Measurements from ENCODE around the gene CPLX4. TPM values are rescaled to one million over a fixed set of nuclear protein-coding genes. Genes with fewer than 3 reads are reported as not detected.
A peak's percentile ranks its signal among the peaks of the same experiment; 100 is the strongest.

The CPLX4 gene
- total and polyA plus RNA-seq, 2 of the 8 experiments (the other 6 are each of a cell fraction or from before 2014, with no cell fraction given): not detected

DNA sequence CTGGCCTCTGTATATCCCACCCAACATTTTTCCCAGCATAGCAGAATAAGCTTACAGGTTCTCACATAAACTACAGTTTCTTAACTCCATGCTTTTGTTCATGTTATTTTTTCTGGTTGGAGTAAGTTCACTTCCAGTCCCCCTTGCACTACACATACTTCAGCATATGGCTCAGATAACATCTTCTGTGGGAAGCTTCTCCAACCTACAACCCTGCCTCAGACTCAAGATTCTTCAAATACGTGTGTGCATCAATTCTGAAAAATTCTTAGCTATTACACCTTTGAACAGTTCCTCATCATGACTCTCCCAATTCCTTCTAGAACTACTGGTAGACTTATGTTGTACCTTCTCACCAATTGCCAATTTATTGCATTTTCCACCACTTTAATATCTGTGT lies 7.5 kb upstream of the CPLX4 start:
- DNase-seq (ENCODE audit: low read depth in 1 of 2, low spot score in 2 of 2) (no peak), FAIRE-seq (no peak)
- no peaks in the 10 kb centered on the region for H3K27me3 ChIP-seq (replicated peaks in 1 of 4; ENCODE audit: control insufficient read depth in 3 of 4, extremely low read depth in 1 of 4, insufficient read depth in 3 of 4, low read length in 3 of 4)
- no peaks in the 10 kb centered on the region for H3K23me2 ChIP-seq (ENCODE audit: low read depth, low read length)
- H3K27ac ChIP-seq (ENCODE audit: low read depth, low read length): no peak overlapping the region
- no peak overlapping the region for H4K8ac ChIP-seq (ENCODE audit: extremely low read depth, insufficient read depth, low read length)
- 100% methylated on average over 1 of the region's 1 CpG; no CpG with 5 or more reads in 1 of the 2 experiments for WGBS, 2 experiments (ENCODE audit: extremely low coverage in 1 of 2, insufficient coverage in 1 of 2, insufficient read length in 1 of 2, insufficient replicate concordance in 2 of 2, low coverage in 1 of 2, low lambda C conversion rate in 2 of 2, missing lambda C conversion rate in 1 of 2)
- H2BK12ac ChIP-seq (ENCODE audit: low read depth, low read length): no peak overlapping the region
- no peaks in the 10 kb centered on the region for H3K9me3 ChIP-seq (ENCODE audit: insufficient read depth in 2 of 2, low read depth in 1 of 2, low read length in 1 of 2)
- H3K18ac ChIP-seq (ENCODE audit: extremely low read depth, low read length): no peak overlapping the region
- H3K4me3 ChIP-seq (ENCODE audit: extremely low read depth in 1 of 4, insufficient read depth in 2 of 4, low read depth in 3 of 4, low read length in 4 of 4): no peak overlapping the region
- no peak overlapping the region for H2AK5ac ChIP-seq (ENCODE audit: low read depth, low read length)
- H2BK120ac ChIP-seq (replicated peaks; ENCODE audit: low read depth, low read length): no peak overlapping the region
- H2BK5ac ChIP-seq (ENCODE audit: low read depth, low read length): no peak overlapping the region
- no peaks in the 10 kb centered on the region for H3K79me1 ChIP-seq (ENCODE audit: low read depth, low read length)
- no peak overlapping the region for H2AFZ ChIP-seq (ENCODE audit: low read length)
- ChIA-PET POLR2A (ENCODE audit: partially characterized antibody) (interaction anchor here (0.7 to 2.1 kb wide), 3 partner anchors 10 to 60 kb away, joined by 3 to 4 read pairs (median 3); no protein-coding TSS in a partner anchor), CTCF (ENCODE audit: partially characterized antibody) (interaction anchor here (0.6 to 2.0 kb wide), 3 partner anchors 13 to 196 kb away, joined by 3 to 8 read pairs (median 4); no protein-coding TSS in a partner anchor)
- TF ChIP-seq POLR2AphosphoS5 (IDR thresholded peaks at IDR 0.05; ENCODE audit: low read depth, low read length) (peak; percentile 61; the same call in 1 of the 2 replicates), TAF1 (IDR thresholded peaks at IDR 0.05; ENCODE audit: low read depth, low read length) (no peak)
- H4K91ac ChIP-seq (replicated peaks; ENCODE audit: insufficient read length, low read length): no peak overlapping the region
- no peak overlapping the region for H3K9ac ChIP-seq (replicated peaks in 1 of 4; ENCODE audit: extremely low read depth in 1 of 4, low read depth in 3 of 4, low read length in 3 of 4)
- peaks cover 0 to 34% (median 8%) of the 10 kb centered on the region in 4 experiments; a peak in 4 of 8 replicates for H3K36me3 ChIP-seq (ENCODE audit: control insufficient read depth in 2 of 4, insufficient read depth in 4 of 4, low read length in 3 of 4)
- H3K4me2 ChIP-seq (ENCODE audit: insufficient read depth in 1 of 2, low read depth in 2 of 2, low read length in 2 of 2): no peak overlapping the region
- no peaks in the 10 kb centered on the region for H4K20me1 ChIP-seq (replicated peaks in 1 of 2; ENCODE audit: control insufficient read depth in 1 of 2, insufficient read depth in 2 of 2, low read length in 2 of 2)
- H3K79me2 ChIP-seq (ENCODE audit: control insufficient read depth in 1 of 2, insufficient read depth in 2 of 2, low read length in 2 of 2): no peaks in the 10 kb centered on the region
- no peak overlapping the region for H3K23ac ChIP-seq (ENCODE audit: insufficient read length)
- no peaks in the 10 kb centered on the region for H3K4me1 ChIP-seq (replicated peaks in 1 of 4; ENCODE audit: control insufficient read depth in 3 of 4, insufficient read depth in 4 of 4, low read length in 3 of 4)
- H3K4ac ChIP-seq (replicated peaks; ENCODE audit: insufficient read length, low read depth, low read length): no peak overlapping the region
- no peak overlapping the region for H3K14ac ChIP-seq (ENCODE audit: insufficient read length)
- H4K5ac ChIP-seq (ENCODE audit: insufficient read length, low read depth, low read length): no peak overlapping the region
- no peak overlapping the region for H2BK15ac ChIP-seq (ENCODE audit: low read length)
- no peak overlapping the region for H3K56ac ChIP-seq (replicated peaks; ENCODE audit: insufficient read length, low read depth, low read length)
- H2BK20ac ChIP-seq (ENCODE audit: low read length): no peak overlapping the region

Data from H1 (cell line).